GM18508 (cell line): ENCODE data around the gene UBE2U.
"Not testable (repeated sequence)": the region's sequence is repeated elsewhere in the genome, so short reads cannot be mapped to it uniquely, and the experiment has no call there.

ENCODE experiments used
- ATAC-seq: cut with Tn5 transposase; IDR thresholded peaks from one replicate; pipeline ENCODE4 v1.9.1; 2021; ENCODE audit warnings: moderate number of reproducible peaks; ENCODE audit not compliant: insufficient read depth, unreplicated experiment

The UBE2U gene

GRCh38 chr1:64186898-64187280, 16.5 kb upstream of the UBE2U start:
- no peak for ATAC-seq

DNA sequence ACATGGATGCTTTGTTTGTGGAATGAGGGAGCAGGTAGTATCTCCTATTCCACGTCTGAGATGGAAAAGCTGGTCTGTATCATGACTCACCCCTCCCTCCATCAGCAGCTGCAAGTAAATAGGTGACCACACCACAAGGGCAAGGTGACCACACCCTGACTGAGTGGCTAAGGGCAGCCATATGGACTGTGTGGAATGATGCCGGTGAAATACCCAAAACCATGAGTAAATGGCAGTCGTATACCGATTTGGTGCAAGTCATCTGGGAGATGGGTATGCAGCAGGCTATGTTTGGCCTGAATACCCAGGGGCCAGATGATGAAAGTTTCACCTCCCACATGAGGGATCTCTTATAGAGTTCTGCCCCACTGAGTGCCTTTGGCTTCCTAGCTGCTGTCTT, 15.8 kb upstream of the UBE2U start:
- ATAC-seq, result no peak

DNA sequence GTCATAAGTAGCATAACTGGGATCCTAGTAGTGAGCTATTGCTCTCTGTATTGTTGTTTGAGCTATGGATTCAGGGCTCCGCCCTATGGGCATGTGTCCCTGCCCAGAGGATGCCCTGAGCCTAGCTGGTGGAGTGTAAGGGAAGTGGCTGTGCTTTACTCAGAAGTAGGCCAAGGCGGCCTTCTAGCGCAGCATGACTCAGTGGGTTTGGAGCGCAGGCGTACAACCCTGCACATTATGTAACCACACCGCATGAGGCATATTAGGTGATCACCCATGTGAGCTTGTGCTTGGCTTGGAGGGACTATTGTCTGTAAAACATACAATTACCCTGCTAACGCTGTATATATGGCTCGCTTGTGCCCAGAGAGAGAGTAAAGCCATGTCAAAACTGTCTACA, 11.1 kb upstream of the UBE2U start:
- no peak for ATAC-seq

DNA sequence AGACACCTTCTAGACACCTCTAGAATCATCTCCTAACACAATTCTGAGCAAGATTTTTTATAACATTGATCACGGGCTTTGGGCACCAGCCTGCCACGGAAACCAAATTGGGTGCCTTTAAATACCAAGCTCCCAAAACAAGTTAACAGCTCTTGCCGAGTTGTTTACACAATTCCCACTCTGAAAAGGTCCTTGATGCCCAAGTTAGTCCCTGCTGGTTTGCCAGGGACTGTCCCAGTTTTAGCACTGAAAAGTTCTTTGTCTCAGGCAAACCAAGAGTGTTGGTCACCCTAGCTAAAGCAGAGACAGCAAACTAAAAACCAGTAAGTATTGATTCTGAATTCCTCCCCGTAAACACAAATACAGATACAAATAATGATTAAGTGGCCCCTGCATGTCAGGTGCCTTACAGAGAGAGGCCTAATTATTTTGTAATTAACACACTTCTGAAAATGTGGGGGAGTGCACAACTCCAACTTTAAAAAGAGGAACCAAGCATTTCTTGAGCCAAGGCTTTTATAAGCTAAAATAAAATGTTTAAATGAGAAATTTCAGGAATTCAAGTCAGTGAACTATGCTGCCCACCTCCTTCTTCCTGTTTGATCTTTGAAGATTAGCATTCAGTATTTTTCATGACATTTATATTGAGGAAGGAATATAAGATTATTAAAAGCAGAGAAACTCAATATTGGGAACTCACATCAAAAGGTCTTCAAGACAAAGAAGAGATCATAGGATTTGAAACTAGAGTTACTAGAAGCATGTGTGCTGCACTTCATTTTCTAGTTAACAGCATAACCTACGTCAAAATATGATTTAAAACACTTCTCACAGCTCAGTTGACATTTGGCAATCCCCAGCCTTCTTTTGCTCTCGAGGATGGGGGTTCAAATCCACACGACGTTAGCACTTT, 9.0 kb upstream of the UBE2U start:
- ATAC-seq, result no peak

GRCh38 chr1:64195081-64195395, 8.4 kb upstream of the UBE2U start:
- no peak for ATAC-seq

GRCh38 chr1:64196074-64196870, 7.2 kb upstream of the UBE2U start:
- ATAC-seq, result no peak

GRCh38 chr1:64197076-64197475, 6.3 kb upstream of the UBE2U start:
- no peak for ATAC-seq

GRCh38 chr1:64199154-64199553, 4.3 kb upstream of the UBE2U start:
- ATAC-seq, result no peak

- ATAC-seq, result no peak
Measured at GRCh38 chr1:64200064-64200463, 3.4 kb upstream of the UBE2U start.

DNA sequence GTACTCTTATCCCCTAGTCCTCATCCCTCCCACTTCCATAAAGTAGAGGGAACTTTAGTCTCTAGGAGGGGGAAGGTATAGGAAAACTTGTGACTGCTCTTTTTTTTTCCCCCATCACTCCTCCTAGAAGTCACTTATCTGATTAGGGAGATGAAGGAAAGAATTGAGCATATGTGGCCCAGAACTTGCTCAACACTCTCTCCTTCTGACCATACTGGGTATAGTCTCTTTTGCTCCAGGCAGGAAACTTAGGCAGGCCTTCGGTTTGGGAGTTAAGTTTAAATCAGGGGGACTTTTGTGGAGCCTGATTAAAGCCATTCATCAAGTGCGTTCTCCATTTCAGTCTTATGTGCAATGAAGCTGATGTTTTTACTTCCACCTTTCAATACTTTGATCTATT, 5.8 kb downstream of the UBE2U start:
- no peak for ATAC-seq

DNA sequence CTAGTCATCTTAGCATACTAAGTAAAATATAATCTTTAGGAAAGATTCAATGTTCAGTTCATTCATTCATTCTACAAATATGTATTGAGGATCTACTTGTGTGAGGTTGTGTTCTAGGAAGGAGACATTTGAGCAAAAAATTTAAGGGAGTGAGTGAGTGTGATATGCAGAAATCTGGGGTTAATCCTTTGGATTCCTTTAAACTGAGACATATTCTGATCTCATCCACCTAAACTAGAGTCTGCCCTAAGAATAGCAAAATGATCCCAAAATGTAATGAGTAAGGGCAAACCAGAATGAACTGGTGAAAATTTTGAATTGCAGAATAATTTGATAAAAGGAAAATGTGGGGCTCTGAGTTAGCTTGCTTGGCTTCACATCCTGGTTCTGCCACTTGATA, 8.6 kb downstream of the UBE2U start:
- ATAC-seq, result no peak

GRCh38 chr1:64215576-64215975, 12.2 kb downstream of the UBE2U start:
- ATAC-seq, result no peak

GRCh38 chr1:64220241-64220640, 16.8 kb downstream of the UBE2U start:
- no peak for ATAC-seq

DNA sequence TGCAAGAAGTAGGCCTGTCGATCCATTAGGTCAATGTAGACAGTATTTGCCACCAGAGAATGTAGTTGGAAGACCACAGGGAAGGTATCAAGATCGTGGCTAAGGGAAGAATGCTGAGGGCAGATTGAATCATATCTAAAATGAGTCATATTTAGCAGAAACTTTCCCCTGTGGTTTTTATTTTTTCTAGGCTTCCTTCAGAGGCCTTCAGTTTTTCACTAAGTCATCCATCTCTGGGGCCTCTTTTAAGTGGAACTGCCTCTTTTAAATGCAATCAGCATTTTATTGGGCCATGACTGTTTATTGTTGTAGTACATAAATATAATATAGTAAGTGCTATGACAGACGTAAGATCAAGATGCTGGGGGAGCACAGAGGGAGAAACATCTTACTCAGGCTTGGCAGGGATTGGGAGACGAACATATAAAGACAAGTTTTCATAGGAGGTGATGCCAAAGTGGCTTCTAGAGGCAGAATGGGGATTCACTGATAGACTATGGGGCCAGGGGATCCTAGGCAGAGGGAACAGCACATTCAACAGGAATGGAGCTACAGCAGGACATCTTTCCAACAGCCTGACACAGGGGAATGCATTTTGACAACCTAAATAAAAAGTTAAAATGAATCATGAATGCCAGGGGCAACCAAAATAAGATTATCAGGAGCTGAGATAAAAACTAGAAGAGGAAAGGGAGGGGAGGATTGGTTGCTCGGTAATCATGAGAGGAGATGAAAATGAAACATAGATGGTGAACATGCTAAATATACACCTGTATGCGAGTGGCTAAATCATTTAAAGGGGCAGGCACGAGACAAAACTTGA, 20.1 kb downstream of the UBE2U start:
- no peak for ATAC-seq

GRCh38 chr1:64224236-64224635, 20.8 kb downstream of the UBE2U start:
- not testable (repeated sequence) for ATAC-seq

DNA sequence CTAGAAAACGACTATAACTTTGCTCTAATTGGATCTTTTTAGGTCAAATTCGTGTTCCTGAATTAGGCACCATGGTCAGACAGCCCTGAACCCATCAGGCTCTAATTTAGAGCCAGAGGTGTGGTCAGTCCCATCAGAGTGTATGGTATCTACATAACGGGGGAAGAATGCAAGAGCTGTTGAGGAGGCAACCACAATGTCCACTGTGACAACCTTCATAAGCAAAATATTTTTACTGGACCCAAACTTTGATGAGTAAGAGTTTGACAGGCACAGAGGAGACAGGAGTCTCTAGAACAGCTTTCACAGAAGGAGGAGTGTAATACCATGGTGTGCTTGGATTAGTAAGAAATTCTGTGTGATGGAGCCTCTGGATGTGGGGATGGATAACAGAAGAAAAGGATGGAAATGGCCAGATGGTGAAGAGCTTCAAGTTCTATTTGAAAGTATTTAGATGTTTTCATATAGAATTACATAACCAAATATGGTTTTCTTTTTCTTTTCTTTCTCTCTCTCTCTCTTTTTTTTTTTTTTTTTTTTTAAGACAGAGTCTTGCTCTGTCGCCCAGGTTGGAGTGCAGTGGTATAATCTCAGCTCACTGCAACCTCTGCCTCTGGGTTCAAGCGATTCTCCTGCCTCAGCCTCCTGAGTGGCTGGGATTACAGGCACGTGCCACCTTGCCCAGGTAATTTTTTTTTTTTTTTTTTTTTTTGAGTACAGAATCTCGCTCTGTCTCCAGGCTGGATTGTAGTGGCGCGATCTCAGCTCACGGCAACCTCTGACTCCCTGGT, 24.9 kb downstream of the UBE2U start:
- no peak for ATAC-seq

DNA sequence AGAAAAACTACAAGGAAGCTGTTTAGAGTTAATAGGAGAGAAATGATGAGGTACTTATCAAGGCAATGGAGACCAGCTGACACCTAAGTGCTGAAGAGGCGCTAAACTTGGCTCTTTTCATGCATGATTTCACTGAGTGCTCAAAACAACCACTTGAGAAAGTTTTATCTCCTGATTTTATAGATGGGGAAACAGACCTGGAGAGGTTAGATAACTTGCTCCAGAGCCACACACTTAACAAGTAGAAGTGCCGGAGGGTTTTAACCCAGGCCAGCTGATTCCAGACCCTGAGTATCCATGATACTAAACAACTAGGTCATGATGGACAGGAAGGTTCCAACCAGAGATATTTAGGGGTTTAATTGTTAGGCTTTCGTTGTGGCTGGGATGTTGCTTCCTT, 25.9 kb downstream of the UBE2U start:
- no peak for ATAC-seq

DNA sequence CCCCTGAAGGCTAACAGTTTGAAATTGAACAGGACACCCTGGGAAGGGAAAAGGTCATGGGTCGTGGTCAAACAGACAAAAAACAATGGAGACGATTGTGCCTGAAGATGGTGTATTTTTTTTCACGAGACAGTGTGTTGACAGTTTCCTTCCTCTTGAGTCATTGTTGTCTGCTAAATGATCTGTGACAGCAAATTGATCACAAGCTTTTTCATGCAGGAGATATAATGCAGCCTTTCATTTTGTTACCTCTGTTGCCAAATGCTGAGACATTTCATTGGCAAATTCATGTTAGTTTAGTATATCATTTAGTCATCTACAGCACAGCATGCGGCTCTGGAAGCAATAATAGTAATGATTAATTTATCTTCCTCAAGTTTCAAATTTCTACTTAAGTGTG, 27.7 kb downstream of the UBE2U start:
- no peak for ATAC-seq

DNA sequence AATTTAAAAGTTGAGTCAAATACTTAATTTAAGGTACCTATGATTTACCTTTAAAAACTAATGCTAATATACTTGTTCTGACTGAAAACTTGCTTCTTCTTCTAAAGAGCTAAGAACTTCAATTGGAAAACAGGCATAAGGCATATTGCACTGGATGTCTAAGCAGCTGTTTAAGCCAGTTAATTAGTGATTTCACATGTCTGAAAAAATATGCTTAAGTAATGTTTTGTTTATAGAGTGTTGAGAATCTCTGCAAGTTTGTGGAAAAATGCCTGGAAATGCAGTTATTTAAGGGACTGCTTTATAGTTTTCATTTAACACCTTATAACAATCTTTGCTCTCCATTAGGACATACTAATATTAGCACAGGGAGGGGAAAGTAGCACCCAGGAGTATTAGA, 28.2 kb downstream of the UBE2U start:
- no peak for ATAC-seq

- no peak for ATAC-seq
Measured at GRCh38 chr1:64234714-64235113, 31.3 kb downstream of the UBE2U start.
